OCI-LY1 (cell line): ENCODE results near the gene SMG9.

Experiments used
- H2AFZ ChIP-seq: fragments of 200-600 bp; sonication (generic), shearing (Covaris generic); 2 replicates; pipeline ENCODE4 v1.6.0; 2014; ENCODE audit warnings: antibody characterized with exemption, mild to moderate bottlenecking, low read length
- H3F3A ChIP-seq: fragments of 200-600 bp; sonication (generic), shearing (Covaris generic); 2 replicates; pipeline ENCODE4 v1.6.0; 2014; ENCODE audit warnings: mild to moderate bottlenecking, antibody characterized with exemption, low read length, moderate library complexity; ENCODE audit not compliant: insufficient read depth
- H3K27ac ChIP-seq: fragments of 200-600 bp; sonication (generic); 2 replicates; pipeline ENCODE4 v1.5.1; 2014; ENCODE audit warnings: low read length, mixed run types, mild to moderate bottlenecking, low read depth; ENCODE audit not compliant: poor library complexity, severe bottlenecking
- H3K27me3 ChIP-seq: fragments of 200-600 bp; sonication (generic); 2 replicates; pipeline ENCODE4 v1.6.0; 2014; ENCODE audit warnings: antibody characterized with exemption, mild to moderate bottlenecking, low read length, moderate library complexity; ENCODE audit not compliant: insufficient read depth
- H3K36me3 ChIP-seq: fragments of 200-600 bp; sonication (generic); 2 replicates; pipeline ENCODE4 v1.6.1; 2014; ENCODE audit warnings: mild to moderate bottlenecking, antibody characterized with exemption, low read length, moderate library complexity, mixed read lengths; ENCODE audit not compliant: insufficient read depth
- H3K4me1 ChIP-seq: fragments of 200-600 bp; sonication (generic); 2 replicates; pipeline ENCODE4 v1.5.1; 2014; ENCODE audit warnings: mild to moderate bottlenecking, low read length, moderate library complexity; ENCODE audit not compliant: insufficient read depth, severe bottlenecking
- H3K4me2 ChIP-seq: fragments of 200-600 bp; sonication (generic), shearing (Covaris generic); 2 replicates; pipeline ENCODE4 v1.6.1; 2014; ENCODE audit warnings: low read length
- H3K4me3 ChIP-seq: fragments of 200-600 bp; sonication (generic); 2 replicates; pipeline ENCODE4 v1.5.1; 2014; ENCODE audit warnings: low read length, low read depth, mild to moderate bottlenecking, mixed read lengths; ENCODE audit not compliant: poor library complexity, severe bottlenecking
- H3K79me2 ChIP-seq: fragments of 200-600 bp; shearing (Covaris generic); 2 replicates; pipeline ENCODE4 v1.6.1; 2016; ENCODE audit warnings: mixed run types, low read length, mixed read lengths; ENCODE audit not compliant: insufficient read depth
- H3K9ac ChIP-seq: fragments of 200-600 bp; sonication (generic), shearing (Covaris generic); 2 replicates; pipeline ENCODE4 v1.6.1; 2014; ENCODE audit warnings: mild to moderate bottlenecking, low read length, mixed read lengths
- H3K9me2 ChIP-seq: fragments of 200-600 bp; sonication (generic), shearing (Covaris generic); 2 replicates; pipeline ENCODE4 v1.6.1; 2014; ENCODE audit warnings: low read depth, mild to moderate bottlenecking, low read length, mixed read lengths
- H3K9me3 ChIP-seq: fragments of 200-600 bp; shearing (Covaris generic); 2 replicates; pipeline ENCODE4 v1.6.1; 2014; ENCODE audit warnings: low read length, mixed read lengths
- H4K20me1 ChIP-seq: fragments of 200-600 bp; sonication (generic), shearing (Covaris generic); 2 replicates; pipeline ENCODE4 v1.6.0; 2016; ENCODE audit warnings: mild to moderate bottlenecking, low read length; ENCODE audit not compliant: insufficient read depth
- CTCF ChIP-seq: fragments of 200-600 bp; sonication (generic), shearing (Covaris generic); IDR thresholded peaks from 2 replicates; pipeline ENCODE4 v1.5.1; 2017; ENCODE audit warnings: mild to moderate bottlenecking, antibody characterized with exemption, low read length, moderate library complexity, mixed read lengths
- EZH2 ChIP-seq: fragments of 200-600 bp; sonication (generic), shearing (Covaris generic); IDR thresholded peaks from 2 replicates; pipeline ENCODE4 v1.8.0; 2017; ENCODE audit warnings: borderline replicate concordance, mixed run types, mild to moderate bottlenecking, antibody characterized with exemption, low read length, moderate library complexity, mixed read lengths

The SMG9 gene

GRCh38 chr19:43723588-43723987 lies 31.2 kb downstream of the SMG9 start:
- Histone ChIP-seq H2AFZ (no peak overlapping the region), H4K20me1 (no peaks in the 10 kb centered on the region), H3K79me2 (no peaks in the 10 kb centered on the region), H3F3A (no peaks in the 10 kb centered on the region), H3K4me3 (no peak overlapping the region), H3K9ac (no peak overlapping the region), H3K27me3 (no peaks in the 10 kb centered on the region), H3K4me1 (no peaks in the 10 kb centered on the region), H3K4me2 (no peak overlapping the region), H3K36me3 (peaks cover 6% of the 10 kb centered on the region), H3K9me3 (no peaks in the 10 kb centered on the region), H3K9me2 (no peaks in the 10 kb centered on the region), H3K27ac (no peak overlapping the region)
- no peak for TF ChIP-seq EZH2
- TF ChIP-seq CTCF, result no peak

GRCh38 chr19:43721469-43722048 lies 33.2 kb downstream of the SMG9 start:
- H3K4me1 ChIP-seq, result no peaks in the 10 kb centered on the region
- H3K27me3 ChIP-seq, result no peaks in the 10 kb centered on the region
- no peaks in the 10 kb centered on the region for H3K9me2 ChIP-seq
- H3K79me2 ChIP-seq, result no peaks in the 10 kb centered on the region
- H3K9ac ChIP-seq, result no peak overlapping the region
- TF ChIP-seq CTCF, result no peak
- no peak for TF ChIP-seq EZH2
- H2AFZ ChIP-seq, result no peak overlapping the region
- no peaks in the 10 kb centered on the region for H3K36me3 ChIP-seq
- H3K4me2 ChIP-seq, result no peak overlapping the region
- no peaks in the 10 kb centered on the region for H4K20me1 ChIP-seq
- no peaks in the 10 kb centered on the region for H3F3A ChIP-seq
- no peaks in the 10 kb centered on the region for H3K9me3 ChIP-seq
- no peak overlapping the region for H3K27ac ChIP-seq
- no peak overlapping the region for H3K4me3 ChIP-seq

GRCh38 chr19:43720936-43721335 lies 33.8 kb downstream of the SMG9 start:
- Histone ChIP-seq H3K4me2 (no peak overlapping the region), H3K79me2 (no peaks in the 10 kb centered on the region), H3K4me1 (no peaks in the 10 kb centered on the region), H3K9me3 (no peaks in the 10 kb centered on the region), H3K27me3 (no peaks in the 10 kb centered on the region), H4K20me1 (no peaks in the 10 kb centered on the region), H3K36me3 (no peaks in the 10 kb centered on the region), H2AFZ (no peak overlapping the region), H3K27ac (no peak overlapping the region), H3K4me3 (no peak overlapping the region), H3K9ac (no peak overlapping the region), H3F3A (no peaks in the 10 kb centered on the region), H3K9me2 (no peaks in the 10 kb centered on the region)
- TF ChIP-seq EZH2 (no peak), CTCF (no peak)
